Middle frontal gyrus (tissue), 1 donor: Measurements from ENCODE around the gene ZNF415.
"Not testable (repeated sequence)": the region's sequence is repeated elsewhere in the genome, so short reads cannot be mapped to it uniquely, and the experiment has no call there.

Experiments used
- DNase-seq: peaks from one replicate; pipeline ENCODE4 v3.0.0-alpha.2; 2015; ENCODE audit warnings: low spot score; ENCODE audit errors: extremely low spot score

The ZNF415 gene

GRCh38 chr19:53132141-53132991, at the start of gene ZNF415:
ZNF415 (minus strand) TSS chr19:53132910; CDS start chr19:53122676, 10,234 bp downstream.
- DNase-seq: peak; percentile 20

- DNase-seq: no peak
Measured at GRCh38 chr19:53182202-53182601, 49.5 kb upstream of the ZNF415 start.

GRCh38 chr19:53177986-53178385, 45.3 kb upstream of the ZNF415 start:
- no peak for DNase-seq

GRCh38 chr19:53172889-53173288, 40.2 kb upstream of the ZNF415 start:
- DNase-seq: no peak

GRCh38 chr19:53165691-53166091, 33.0 kb upstream of the ZNF415 start:
- no peak for DNase-seq

GRCh38 chr19:53161123-53161522, 28.4 kb upstream of the ZNF415 start:
- DNase-seq: no peak

- DNase-seq: no peak
Measured at GRCh38 chr19:53160350-53160749, 27.6 kb upstream of the ZNF415 start.

GRCh38 chr19:53158119-53158656, 25.5 kb upstream of the ZNF415 start:
- DNase-seq: no peak

- DNase-seq: no peak
Measured at GRCh38 chr19:53157626-53158025, 24.9 kb upstream of the ZNF415 start.

GRCh38 chr19:53156850-53157249, 24.1 kb upstream of the ZNF415 start:
- no peak for DNase-seq

GRCh38 chr19:53147645-53148044, 14.9 kb upstream of the ZNF415 start:
- no peak for DNase-seq

- DNase-seq: no peak
Measured at GRCh38 chr19:53140351-53140750, 7.6 kb upstream of the ZNF415 start.

- no peak for DNase-seq
Measured at GRCh38 chr19:53136432-53136831, 3.7 kb upstream of the ZNF415 start.

GRCh38 chr19:53131727-53132126, 983 bp downstream of the ZNF415 start:
- DNase-seq: no peak

- no peak for DNase-seq
Measured at GRCh38 chr19:53131085-53131590, 1.6 kb downstream of the ZNF415 start.

- no peak for DNase-seq
Measured at GRCh38 chr19:53130506-53130905, 2.2 kb downstream of the ZNF415 start.

- DNase-seq: not testable (repeated sequence)
Measured at GRCh38 chr19:53126733-53127526, 5.8 kb downstream of the ZNF415 start.

- no peak for DNase-seq
Measured at GRCh38 chr19:53123400-53123799, 9.3 kb downstream of the ZNF415 start.

GRCh38 chr19:53112286-53112685, 20.4 kb downstream of the ZNF415 start:
- DNase-seq: no peak

- DNase-seq: no peak
Measured at GRCh38 chr19:53109527-53109926, 23.2 kb downstream of the ZNF415 start.

- DNase-seq: peak; percentile 95
Measured at GRCh38 chr19:53103234-53104203, 29.2 kb downstream of the ZNF415 start, which contains the start of gene ZNF160. ZNF160 (minus strand) TSS chr19:53103422; CDS start chr19:53086276, 17,146 bp downstream.
